ENCODE measurements around the gene SEMA3G. TPM values are rescaled to one million over a fixed set of nuclear protein-coding genes. Genes with fewer than 3 reads are reported as not detected.

Gene SEMA3G
- total and polyA plus RNA-seq, 2 experiments from 2014 or later: 3.4 to 13.6 TPM

DNA sequence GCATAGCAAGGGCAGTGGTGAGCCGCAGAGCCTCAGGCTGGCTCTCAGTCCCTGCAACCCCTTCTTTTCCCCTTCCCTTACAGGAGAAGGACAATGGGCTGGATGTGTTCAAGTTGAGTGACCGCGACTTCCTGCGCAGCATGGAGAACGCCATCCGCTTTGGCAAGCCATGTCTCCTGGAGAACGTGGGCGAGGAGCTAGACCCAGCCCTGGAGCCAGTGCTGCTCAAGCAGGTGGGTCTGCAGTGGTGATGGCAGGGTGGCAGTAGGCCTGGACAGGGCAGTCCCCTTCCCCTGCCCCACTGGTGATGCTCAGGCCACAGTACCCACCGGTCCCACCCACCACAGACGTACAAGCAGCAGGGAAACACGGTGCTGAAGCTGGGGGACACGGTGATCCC is 53.8 kb downstream of the SEMA3G start:
- Histone ChIP-seq H3K4me3 (no peak overlapping the region), H3K27me3 (no peaks in the 10 kb centered on the region), H3K4me1 (ENCODE audit: low read depth) (no peaks in the 10 kb centered on the region), H3K9me3 (ENCODE audit: low read depth) (no peaks in the 10 kb centered on the region), H3K27ac (no peak overlapping the region), H3K36me3 (no peaks in the 10 kb centered on the region)
- no peak for DNase-seq (ENCODE audit: low read depth in 1 of 2, low spot score in 1 of 2)
- no peak for TF ChIP-seq CTCF (IDR thresholded peaks at IDR 0.05; ENCODE audit: low read depth, low read length)

GRCh38 chr3:52388933-52389332 is 56.0 kb downstream of the SEMA3G start:
- H3K4me3 ChIP-seq: no peak overlapping the region
- H3K27me3 ChIP-seq: no peaks in the 10 kb centered on the region
- H3K9me3 ChIP-seq (ENCODE audit: low read depth): no peaks in the 10 kb centered on the region
- no peaks in the 10 kb centered on the region for H3K4me1 ChIP-seq (ENCODE audit: low read depth)
- no peak overlapping the region for H3K27ac ChIP-seq
- DNase-seq (ENCODE audit: low read depth in 1 of 2, low spot score in 1 of 2): no peak
- no peak for TF ChIP-seq CTCF (IDR thresholded peaks at IDR 0.05; ENCODE audit: low read depth, low read length)
- no peaks in the 10 kb centered on the region for H3K36me3 ChIP-seq

- Histone ChIP-seq H3K27ac (no peak overlapping the region), H3K4me1 (ENCODE audit: low read depth) (no peaks in the 10 kb centered on the region), H3K27me3 (no peaks in the 10 kb centered on the region), H3K36me3 (no peaks in the 10 kb centered on the region), H3K4me3 (no peak overlapping the region), H3K9me3 (ENCODE audit: low read depth) (no peaks in the 10 kb centered on the region)
- DNase-seq (ENCODE audit: low read depth in 1 of 2, low spot score in 1 of 2): no peak
- TF ChIP-seq CTCF (IDR thresholded peaks at IDR 0.05; ENCODE audit: low read depth, low read length): no peak
Measured at GRCh38 chr3:52388348-52388821, 56.5 kb downstream of the SEMA3G start.

DNA sequence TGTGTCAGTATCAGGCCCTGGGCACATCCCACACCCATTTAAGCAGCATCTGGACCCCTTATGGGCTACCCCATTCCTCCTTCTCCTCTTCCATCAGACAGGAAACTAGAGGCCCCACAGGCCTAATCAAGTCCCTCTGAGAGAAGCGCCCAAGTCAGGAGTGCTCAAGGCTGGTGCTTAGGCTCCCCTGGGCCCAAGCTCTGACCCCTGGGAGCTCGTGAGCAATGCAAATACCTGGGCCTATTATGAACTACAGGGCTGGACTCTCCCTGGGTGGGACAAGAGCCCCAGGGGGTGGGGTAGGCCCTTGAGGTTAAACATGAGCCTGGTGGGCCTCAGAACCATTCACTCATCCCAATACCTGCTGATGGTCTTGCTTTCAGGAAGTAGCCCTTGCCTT is 57.4 kb downstream of the SEMA3G start:
- Histone ChIP-seq H3K36me3 (no peaks in the 10 kb centered on the region), H3K27me3 (no peaks in the 10 kb centered on the region), H3K9me3 (ENCODE audit: low read depth) (no peaks in the 10 kb centered on the region), H3K27ac (no peak overlapping the region), H3K4me1 (ENCODE audit: low read depth) (no peaks in the 10 kb centered on the region), H3K4me3 (no peak overlapping the region)
- DNase-seq (ENCODE audit: low read depth in 1 of 2, low spot score in 1 of 2): no peak
- TF ChIP-seq CTCF (IDR thresholded peaks at IDR 0.05; ENCODE audit: low read depth, low read length): no peak

DNA sequence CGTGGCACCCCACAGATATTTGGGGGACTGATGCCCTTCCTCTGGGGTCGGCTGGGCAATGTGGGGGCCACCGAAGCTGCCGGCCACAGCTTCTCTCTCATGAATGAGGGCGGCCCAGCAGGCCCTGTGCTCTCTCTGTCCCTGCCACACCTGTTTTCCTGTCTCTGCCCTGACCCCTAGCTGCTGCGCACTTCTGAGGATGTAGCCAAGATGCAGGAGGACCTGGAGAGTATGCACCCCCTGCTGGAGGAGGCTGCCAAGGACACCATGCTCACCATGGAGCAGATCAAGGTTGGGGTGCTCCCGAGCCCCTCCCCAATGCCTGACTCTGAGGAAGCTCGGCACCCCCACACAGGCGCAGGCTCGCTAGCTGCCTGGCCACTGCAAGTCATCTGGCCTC is 59.7 kb downstream of the SEMA3G start:
- Histone ChIP-seq H3K27ac (no peak overlapping the region), H3K4me1 (ENCODE audit: low read depth) (no peaks in the 10 kb centered on the region), H3K27me3 (no peaks in the 10 kb centered on the region), H3K36me3 (no peaks in the 10 kb centered on the region), H3K4me3 (no peak overlapping the region), H3K9me3 (ENCODE audit: low read depth) (no peaks in the 10 kb centered on the region)
- TF ChIP-seq CTCF (IDR thresholded peaks at IDR 0.05; ENCODE audit: low read depth, low read length): peak; percentile 52
- peak; percentile 30 to 69 for DNase-seq (ENCODE audit: low read depth in 1 of 2, low spot score in 1 of 2)

Data from cardiac muscle cell (in vitro differentiated cells and primary cell).